Activated naive CD8-positive, alpha-beta T cell treated with anti-CD3 and anti-CD28 coated beads for 36 hours (primary cell): ENCODE data around the gene GET4. TPM values are rescaled to one million over a fixed set of nuclear protein-coding genes. Genes with fewer than 3 reads are reported as not detected.

Experiments
- DNase-seq: peaks from one replicate; pipeline ENCODE4 v3.0.0; 2021
- H3K27ac Mint-ChIP-seq: one replicate; pipeline ENCODE4 v1.8.0; 2022; ENCODE audit warnings: mild to moderate bottlenecking, moderate library complexity, mixed read lengths
- H3K27me3 Mint-ChIP-seq: one replicate; pipeline ENCODE4 v1.8.0; 2022; ENCODE audit warnings: mild to moderate bottlenecking, mixed read lengths
- H3K36me3 Mint-ChIP-seq: one replicate; pipeline ENCODE4 v1.8.0; 2021; ENCODE audit warnings: mild to moderate bottlenecking, mixed read lengths
- H3K4me1 Mint-ChIP-seq: one replicate; pipeline ENCODE4 v1.8.0; 2021; ENCODE audit warnings: mixed read lengths
- H3K4me3 Mint-ChIP-seq: one replicate; pipeline ENCODE4 v1.8.0; 2022; ENCODE audit warnings: mild to moderate bottlenecking, moderate library complexity, mixed read lengths
- H3K9me3 Mint-ChIP-seq: one replicate; pipeline ENCODE4 v1.8.0; 2022; ENCODE audit warnings: mixed read lengths
- total RNA-seq, 2 experiments: library from RNA; stranded (reverse); gene quantifications; one replicate each; pipeline ENCODE4 v1.2.3, GENCODE V29; 2021

Gene GET4
- 10 to 100 TPM; 35.2 to 39.6 TPM for total RNA-seq

DNA sequence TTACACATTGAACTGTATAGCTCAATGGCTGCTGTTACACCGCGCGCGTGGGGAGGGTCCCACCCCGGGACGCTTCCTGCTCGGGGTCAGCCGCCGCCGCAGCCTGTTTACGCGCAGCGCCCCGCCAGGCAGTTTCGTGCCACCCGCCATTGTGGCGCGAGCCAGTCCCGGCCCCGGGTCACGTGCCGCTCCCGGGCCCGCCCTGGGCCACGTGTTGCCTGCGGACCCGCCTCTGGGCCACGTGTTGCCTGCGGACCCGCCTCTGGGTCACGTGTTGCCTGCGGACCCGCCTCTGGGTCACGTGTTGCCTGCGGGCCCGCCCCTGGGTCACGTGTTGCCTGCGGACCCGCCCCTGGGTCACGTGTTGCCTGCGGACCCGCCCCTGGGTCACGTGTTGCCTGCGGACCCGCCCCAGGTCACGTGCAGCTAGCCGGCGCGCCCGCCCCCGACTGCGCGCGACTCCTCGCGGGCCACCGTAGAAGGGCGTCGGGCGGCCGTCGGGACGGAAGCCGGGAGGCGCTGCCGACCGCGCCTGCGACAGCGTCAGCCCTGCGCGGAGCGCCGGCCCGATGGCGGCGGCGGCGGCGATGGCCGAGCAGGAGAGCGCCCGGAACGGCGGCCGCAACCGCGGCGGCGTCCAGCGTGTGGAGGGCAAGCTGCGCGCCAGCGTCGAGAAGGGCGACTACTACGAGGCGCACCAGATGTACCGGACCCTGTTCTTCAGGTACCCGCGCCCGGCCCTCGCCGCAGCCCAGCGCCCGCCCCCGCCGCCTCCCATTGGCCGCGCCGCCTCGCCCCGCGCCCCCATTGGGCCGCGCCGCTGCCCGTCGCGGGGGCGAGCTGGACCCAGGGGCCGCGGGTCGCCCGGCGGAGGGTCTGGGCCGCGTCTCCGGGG lies at the start of gene GET4:
TSS of gene GET4 (plus strand) at position 478 of the 895 bp plus-strand sequence. CDS start at position 570, 92 bp downstream.
- peaks cover 21% of the 10 kb centered on the region for H3K36me3 Mint-ChIP-seq
- peaks cover 24% of the 10 kb centered on the region for H3K4me1 Mint-ChIP-seq
- H3K27ac Mint-ChIP-seq: peak within 1 kb of the TSS; percentile 92
- DNase-seq: peak; percentile 98
- H3K9me3 Mint-ChIP-seq: no peaks in the 10 kb centered on the region
- no peaks in the 10 kb centered on the region for H3K27me3 Mint-ChIP-seq
- H3K4me3 Mint-ChIP-seq: peak within 1 kb of the TSS; percentile 99

DNA sequence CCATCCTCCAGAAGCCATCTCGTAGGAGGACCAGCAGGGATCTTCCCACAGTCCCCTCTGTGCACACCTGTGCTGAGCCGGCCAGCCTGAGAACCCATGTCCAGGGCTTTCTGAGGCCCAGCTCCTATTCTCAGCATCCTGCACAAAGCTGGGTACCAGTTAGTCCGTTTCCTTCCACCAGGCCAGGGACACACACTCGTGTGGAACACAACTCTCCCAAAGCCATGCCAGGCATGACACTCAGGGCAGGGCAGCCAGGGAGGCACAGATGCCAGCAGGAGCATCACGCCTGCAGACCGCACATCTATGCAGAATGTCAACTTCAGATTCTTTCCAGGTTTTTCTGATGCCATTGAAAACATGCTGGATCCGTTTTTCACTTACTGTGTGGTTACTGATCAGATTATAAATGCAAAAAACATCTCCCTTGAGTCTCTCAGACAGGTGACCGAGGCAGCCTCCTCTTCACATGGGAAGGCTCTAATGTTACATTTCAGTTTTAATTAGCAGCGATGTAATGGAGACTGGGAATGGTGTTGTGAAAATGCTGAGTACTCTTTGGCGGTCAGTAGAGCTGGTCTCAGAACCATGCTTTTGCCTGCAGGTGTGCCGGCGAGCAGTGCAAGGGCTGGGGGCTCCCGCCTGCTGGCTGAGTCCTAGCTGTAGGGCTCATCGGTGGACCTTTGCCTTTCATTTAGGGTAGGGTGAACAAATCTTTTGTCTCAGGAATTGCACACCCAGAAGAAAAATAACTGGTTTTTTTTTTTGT lies 47.4 kb upstream of the GET4 start:
- Mint-ChIP-seq H3K9me3 (no peaks in the 10 kb centered on the region), H3K4me3 (no peak overlapping the region), H3K36me3 (peaks cover 19% of the 10 kb centered on the region), H3K27me3 (no peaks in the 10 kb centered on the region), H3K27ac (no peak overlapping the region), H3K4me1 (peaks cover 47% of the 10 kb centered on the region)
- no peak for DNase-seq

- Mint-ChIP-seq H3K36me3 (peaks cover 20% of the 10 kb centered on the region), H3K27me3 (no peaks in the 10 kb centered on the region), H3K27ac (peak overlapping the region; percentile 98), H3K4me3 (no peak overlapping the region), H3K9me3 (no peaks in the 10 kb centered on the region), H3K4me1 (peaks cover 49% of the 10 kb centered on the region)
- no peak for DNase-seq
Observed at GRCh38 chr7:830069-830468, 46.3 kb upstream of the GET4 start.

GRCh38 chr7:831596-832166 lies 44.7 kb upstream of the GET4 start:
- H3K27ac Mint-ChIP-seq: peak overlapping the region; percentile 98
- H3K27me3 Mint-ChIP-seq: no peaks in the 10 kb centered on the region
- peak; percentile 25 for DNase-seq
- H3K4me1 Mint-ChIP-seq: peaks cover 57% of the 10 kb centered on the region
- peak overlapping the region; percentile 77 for H3K4me3 Mint-ChIP-seq
- H3K36me3 Mint-ChIP-seq: peaks cover 17% of the 10 kb centered on the region
- H3K9me3 Mint-ChIP-seq: no peaks in the 10 kb centered on the region

DNA sequence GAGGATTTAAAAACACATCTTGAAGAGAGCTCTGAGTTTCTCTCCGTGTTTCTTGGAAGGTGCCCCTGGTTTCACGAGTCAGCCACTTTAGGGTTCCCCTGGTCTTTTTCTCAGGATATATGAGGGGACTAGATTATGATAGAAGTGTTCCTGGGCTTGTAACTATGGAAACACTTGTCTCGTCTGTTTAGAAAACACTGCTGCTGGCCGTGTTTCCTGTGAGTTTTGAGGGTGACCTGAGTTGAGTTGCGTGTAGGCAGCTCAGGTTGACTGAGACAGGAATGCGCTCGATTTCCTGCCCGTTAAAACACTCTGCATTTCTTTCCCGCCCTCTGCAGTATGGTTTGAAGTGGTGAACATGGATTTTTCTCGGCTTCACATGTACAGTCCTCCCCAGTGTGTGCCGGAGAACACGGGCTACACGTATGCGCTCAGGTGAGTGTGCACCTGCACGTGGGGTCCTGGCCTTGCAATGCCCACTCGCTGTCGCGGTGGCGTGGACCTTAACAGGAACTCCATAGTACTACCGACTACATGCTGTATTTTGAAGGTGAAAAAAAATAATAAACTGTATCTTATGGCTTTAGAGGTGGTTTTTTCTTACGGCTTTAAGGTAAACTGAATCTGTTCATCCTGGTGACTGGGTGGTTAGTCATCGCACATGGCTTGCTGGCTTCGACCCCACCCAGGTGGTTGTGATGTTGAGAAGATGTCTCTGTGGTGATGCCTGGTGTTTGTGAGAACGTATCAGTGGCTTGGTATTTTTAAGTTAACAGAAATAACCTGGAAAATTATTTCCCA lies 44.0 kb upstream of the GET4 start, which contains the start of gene SUN1:
TSS of gene SUN1 (plus strand) at position 310 of the 801 bp plus-strand sequence. CDS start at position 359, 49 bp downstream.
- Mint-ChIP-seq H3K36me3 (peaks cover 20% of the 10 kb centered on the region), H3K4me3 (peak within 1 kb of the TSS; percentile 77), H3K27me3 (no peaks in the 10 kb centered on the region), H3K9me3 (no peaks in the 10 kb centered on the region), H3K27ac (peak within 1 kb of the TSS; percentile 98), H3K4me1 (peaks cover 57% of the 10 kb centered on the region)
- DNase-seq: peak; percentile 72

GRCh38 chr7:832968-833424 lies 43.4 kb upstream of the GET4 start:
- Mint-ChIP-seq H3K9me3 (no peaks in the 10 kb centered on the region), H3K4me3 (peak overlapping the region; percentile 77), H3K4me1 (peaks cover 57% of the 10 kb centered on the region), H3K36me3 (peaks cover 20% of the 10 kb centered on the region), H3K27ac (peak overlapping the region; percentile 98), H3K27me3 (no peaks in the 10 kb centered on the region)
- DNase-seq: no peak

DNA sequence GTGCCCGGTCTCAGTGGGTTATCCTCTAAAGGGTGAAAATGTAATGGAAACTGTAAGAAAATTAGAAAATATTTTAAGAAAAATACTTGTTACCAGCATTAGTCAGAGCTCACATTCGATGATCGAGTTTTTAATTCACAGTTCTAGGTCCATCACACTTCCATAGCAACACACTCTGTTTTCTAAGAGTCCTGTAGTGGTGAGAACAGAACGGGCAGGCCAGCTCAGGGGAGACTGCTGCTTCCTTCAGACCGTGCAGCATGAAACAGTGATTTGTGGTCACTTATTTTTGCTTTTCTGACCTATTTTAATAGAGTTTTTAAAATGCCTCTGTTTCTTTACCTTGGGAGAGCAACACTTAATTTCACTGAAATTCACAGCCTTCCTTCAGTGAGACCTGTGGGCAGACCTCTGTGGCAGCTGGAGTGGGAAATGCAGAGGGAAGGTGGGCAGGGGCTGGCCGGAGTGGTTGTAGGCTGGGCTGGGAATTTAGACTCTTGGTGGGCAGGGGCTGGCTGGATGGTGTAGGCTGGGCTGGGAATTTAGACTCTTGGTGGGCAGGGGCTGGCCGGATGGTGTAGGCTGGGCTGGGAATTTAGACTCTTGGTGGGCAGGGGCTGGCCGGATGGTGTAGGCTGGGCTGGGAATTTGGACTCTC lies 42.6 kb upstream of the GET4 start:
- Mint-ChIP-seq H3K4me3 (no peak overlapping the region), H3K4me1 (peaks cover 56% of the 10 kb centered on the region), H3K36me3 (peaks cover 20% of the 10 kb centered on the region), H3K9me3 (no peaks in the 10 kb centered on the region), H3K27me3 (no peaks in the 10 kb centered on the region), H3K27ac (peak overlapping the region; percentile 98)
- no peak for DNase-seq

GRCh38 chr7:834277-834676 lies 42.1 kb upstream of the GET4 start:
- Mint-ChIP-seq H3K9me3 (no peaks in the 10 kb centered on the region), H3K27me3 (no peaks in the 10 kb centered on the region), H3K27ac (peak overlapping the region; percentile 50), H3K36me3 (peaks cover 20% of the 10 kb centered on the region), H3K4me1 (peaks cover 51% of the 10 kb centered on the region), H3K4me3 (no peak overlapping the region)
- DNase-seq: no peak

GRCh38 chr7:835021-835420 lies 41.3 kb upstream of the GET4 start:
- H3K27ac Mint-ChIP-seq: no peak overlapping the region
- H3K27me3 Mint-ChIP-seq: no peaks in the 10 kb centered on the region
- DNase-seq: no peak
- no peaks in the 10 kb centered on the region for H3K9me3 Mint-ChIP-seq
- peaks cover 45% of the 10 kb centered on the region for H3K4me1 Mint-ChIP-seq
- H3K36me3 Mint-ChIP-seq: peaks cover 25% of the 10 kb centered on the region
- no peak overlapping the region for H3K4me3 Mint-ChIP-seq

- Mint-ChIP-seq H3K27ac (no peak overlapping the region), H3K9me3 (no peaks in the 10 kb centered on the region), H3K4me3 (no peak overlapping the region), H3K4me1 (peaks cover 38% of the 10 kb centered on the region), H3K27me3 (no peaks in the 10 kb centered on the region), H3K36me3 (peaks cover 26% of the 10 kb centered on the region)
- no peak for DNase-seq
Observed at GRCh38 chr7:835485-836401, 40.6 kb upstream of the GET4 start.

GRCh38 chr7:836429-836828 lies 39.9 kb upstream of the GET4 start:
- Mint-ChIP-seq H3K27ac (peak overlapping the region; percentile 34), H3K27me3 (no peaks in the 10 kb centered on the region), H3K9me3 (no peaks in the 10 kb centered on the region), H3K4me1 (peaks cover 31% of the 10 kb centered on the region), H3K36me3 (peaks cover 23% of the 10 kb centered on the region), H3K4me3 (no peak overlapping the region)
- DNase-seq: no peak

DNA sequence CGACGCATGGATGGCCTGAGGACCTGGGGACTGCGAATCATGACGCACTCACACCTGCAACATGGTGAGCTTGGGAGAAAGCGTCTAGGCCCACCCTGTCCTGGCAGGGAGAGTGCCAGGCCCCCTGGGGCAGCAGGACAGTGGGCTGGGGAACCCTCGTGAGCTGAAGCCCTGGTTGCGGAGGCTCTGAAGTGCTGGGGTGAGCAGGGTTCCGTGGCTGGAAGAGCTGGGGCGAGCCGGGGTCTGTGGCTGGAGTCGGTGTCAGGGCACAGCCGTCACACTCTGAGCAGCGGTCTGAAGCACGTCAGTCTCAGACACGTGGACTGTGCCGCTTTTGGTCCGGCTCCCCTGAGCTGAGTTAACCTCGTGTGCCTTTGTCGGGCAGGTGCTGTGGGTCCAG lies 39.4 kb upstream of the GET4 start:
- DNase-seq: no peak
- peaks cover 23% of the 10 kb centered on the region for H3K36me3 Mint-ChIP-seq
- H3K27ac Mint-ChIP-seq: no peak overlapping the region
- H3K4me3 Mint-ChIP-seq: no peak overlapping the region
- H3K9me3 Mint-ChIP-seq: no peaks in the 10 kb centered on the region
- H3K4me1 Mint-ChIP-seq: peaks cover 26% of the 10 kb centered on the region
- H3K27me3 Mint-ChIP-seq: no peaks in the 10 kb centered on the region

- Mint-ChIP-seq H3K9me3 (no peaks in the 10 kb centered on the region), H3K27ac (no peak overlapping the region)
Observed at GRCh38 chr7:840001-840600, 36.3 kb upstream of the GET4 start.

More at GRCh38 chr7:840001-840600, 36.3 kb upstream of the GET4 start:
- peaks cover 8% of the 10 kb centered on the region for H3K4me1 Mint-ChIP-seq
- DNase-seq: no peak
- H3K27me3 Mint-ChIP-seq: no peaks in the 10 kb centered on the region
- H3K36me3 Mint-ChIP-seq: peaks cover 19% of the 10 kb centered on the region
- H3K4me3 Mint-ChIP-seq: no peak overlapping the region
